Measurements from ENCODE around the gene RGMA. TPM values are rescaled to one million over a fixed set of nuclear protein-coding genes. Genes with fewer than 3 reads are reported as not detected.
A peak's percentile ranks its signal among the peaks of the same experiment; 100 is the strongest.

The RGMA gene
- total RNA-seq, 3 donors from 2014 or later: 2.8 to 88.4 (median 10.6) TPM

DNA sequence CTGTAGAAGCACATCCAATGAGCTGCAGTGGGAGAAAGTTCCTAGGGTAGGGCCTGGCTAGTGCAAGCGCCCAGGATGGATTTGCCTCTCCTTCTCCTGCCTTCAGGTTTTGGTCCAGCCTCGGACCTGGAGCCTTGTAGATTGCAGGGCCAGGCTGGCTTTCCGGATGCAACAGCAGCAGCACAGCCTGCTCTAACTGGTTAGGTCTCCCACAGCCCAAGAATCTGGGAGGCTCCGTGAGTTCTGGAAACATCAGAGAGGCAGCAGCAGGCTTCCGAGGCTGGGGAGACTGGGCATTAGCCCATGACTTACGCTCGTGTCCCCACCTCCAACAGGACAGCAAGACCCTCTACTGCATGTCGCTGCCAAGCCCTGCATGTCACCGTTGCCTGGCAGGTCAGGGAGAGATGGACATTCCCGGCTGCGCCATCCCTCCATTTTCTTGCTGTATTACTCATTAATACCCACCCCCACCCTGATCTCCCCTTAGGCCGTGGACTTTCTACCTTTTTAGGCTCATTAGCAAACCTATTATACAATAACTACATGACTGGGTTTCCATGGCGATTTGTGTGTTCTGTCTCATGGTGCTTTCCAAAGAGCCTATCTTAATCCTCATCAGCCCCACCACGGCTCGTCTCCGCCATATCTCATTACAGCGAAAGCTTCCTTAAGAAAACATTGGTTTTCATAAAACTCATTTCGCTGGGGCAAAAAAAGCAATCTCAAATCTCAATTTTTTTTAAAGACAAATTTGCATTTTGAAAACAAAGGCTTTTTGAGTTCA lies 40.9 kb upstream of the RGMA start:
- Histone ChIP-seq H3K9me3 (no peaks in the 10 kb centered on the region), H3K4me3 (no peak overlapping the region), H3K36me3 (ENCODE audit: low read depth) (no peaks in the 10 kb centered on the region), H3K4me1 (ENCODE audit: low read depth) (no peaks in the 10 kb centered on the region)
- DNase-seq: no peak
- ATAC-seq: no peak
- TF ChIP-seq, protein P1, sequence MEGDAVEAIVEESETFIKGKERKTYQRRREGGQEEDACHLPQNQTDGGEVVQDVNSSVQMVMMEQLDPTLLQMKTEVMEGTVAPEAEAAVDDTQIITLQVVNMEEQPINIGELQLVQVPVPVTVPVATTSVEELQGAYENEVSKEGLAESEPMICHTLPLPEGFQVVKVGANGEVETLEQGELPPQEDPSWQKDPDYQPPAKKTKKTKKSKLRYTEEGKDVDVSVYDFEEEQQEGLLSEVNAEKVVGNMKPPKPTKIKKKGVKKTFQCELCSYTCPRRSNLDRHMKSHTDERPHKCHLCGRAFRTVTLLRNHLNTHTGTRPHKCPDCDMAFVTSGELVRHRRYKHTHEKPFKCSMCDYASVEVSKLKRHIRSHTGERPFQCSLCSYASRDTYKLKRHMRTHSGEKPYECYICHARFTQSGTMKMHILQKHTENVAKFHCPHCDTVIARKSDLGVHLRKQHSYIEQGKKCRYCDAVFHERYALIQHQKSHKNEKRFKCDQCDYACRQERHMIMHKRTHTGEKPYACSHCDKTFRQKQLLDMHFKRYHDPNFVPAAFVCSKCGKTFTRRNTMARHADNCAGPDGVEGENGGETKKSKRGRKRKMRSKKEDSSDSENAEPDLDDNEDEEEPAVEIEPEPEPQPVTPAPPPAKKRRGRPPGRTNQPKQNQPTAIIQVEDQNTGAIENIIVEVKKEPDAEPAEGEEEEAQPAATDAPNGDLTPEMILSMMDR (IDR thresholded peaks at IDR 0.05): no peak
- intact Hi-C loops (cut with DNase I, micrococcal nuclease): no loop called here

- no peak overlapping the region for H3K4me3 ChIP-seq
- TF ChIP-seq, protein P1 (IDR thresholded peaks at IDR 0.05): no peak
- H3K36me3 ChIP-seq (ENCODE audit: low read depth): no peaks in the 10 kb centered on the region
- ATAC-seq (no peak), DNase-seq (no peak)
- no peaks in the 10 kb centered on the region for H3K4me1 ChIP-seq (ENCODE audit: low read depth)
- intact Hi-C loops (cut with DNase I, micrococcal nuclease): no loop called here
- no peaks in the 10 kb centered on the region for H3K9me3 ChIP-seq
Observed at GRCh38 chr15:93127286-93127685, 38.3 kb upstream of the RGMA start.

DNA sequence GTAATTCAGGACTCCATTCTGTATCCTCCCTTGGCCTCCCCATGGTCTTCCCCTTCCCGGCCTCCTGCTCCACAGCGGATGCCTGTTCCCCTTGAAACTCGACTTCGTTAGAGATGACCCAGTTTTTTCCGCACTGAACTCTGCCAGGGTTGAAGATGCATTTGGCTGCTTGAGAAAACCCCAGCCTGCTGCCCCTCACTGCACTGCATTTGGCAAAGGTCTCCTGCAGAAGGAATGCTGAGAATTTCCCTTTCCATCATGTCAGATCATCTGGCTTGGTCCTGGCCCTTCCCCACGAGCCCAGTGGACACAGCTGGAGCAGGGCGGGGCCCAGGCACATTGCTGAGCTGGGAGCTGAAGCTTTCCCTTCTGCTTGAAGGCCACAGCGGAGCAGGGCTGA lies 37.6 kb upstream of the RGMA start:
- H3K36me3 ChIP-seq (ENCODE audit: low read depth): no peaks in the 10 kb centered on the region
- DNase-seq: no peak
- TF ChIP-seq, protein P1 (IDR thresholded peaks at IDR 0.05): no peak
- ATAC-seq: peak; percentile 31
- H3K4me1 ChIP-seq (ENCODE audit: low read depth): no peaks in the 10 kb centered on the region
- intact Hi-C loops (cut with DNase I, micrococcal nuclease): no loop called here
- no peaks in the 10 kb centered on the region for H3K9me3 ChIP-seq
- no peak overlapping the region for H3K4me3 ChIP-seq

GRCh38 chr15:93126148-93126547 lies 37.1 kb upstream of the RGMA start:
- no peaks in the 10 kb centered on the region for H3K36me3 ChIP-seq (ENCODE audit: low read depth)
- no peaks in the 10 kb centered on the region for H3K4me1 ChIP-seq (ENCODE audit: low read depth)
- ATAC-seq (no peak), DNase-seq (no peak)
- intact Hi-C loops (cut with DNase I, micrococcal nuclease): no loop called here
- H3K9me3 ChIP-seq: no peaks in the 10 kb centered on the region
- no peak overlapping the region for H3K4me3 ChIP-seq
- TF ChIP-seq, protein P1 (IDR thresholded peaks at IDR 0.05): no peak

- Histone ChIP-seq H3K9me3 (no peaks in the 10 kb centered on the region), H3K4me1 (ENCODE audit: low read depth) (no peaks in the 10 kb centered on the region), H3K4me3 (no peak overlapping the region), H3K36me3 (ENCODE audit: low read depth) (no peaks in the 10 kb centered on the region)
- intact Hi-C loops (cut with DNase I, micrococcal nuclease): no loop called here
- TF ChIP-seq, protein P1 (IDR thresholded peaks at IDR 0.05): no peak
- ATAC-seq: no peak
- DNase-seq: no peak
Observed at GRCh38 chr15:93124126-93124525, 35.1 kb upstream of the RGMA start.
